HCT116 (cell line): ENCODE results near the gene MED31.

Experiments used
- POLR2A ChIP-seq: IDR thresholded peaks from 2 replicates; pipeline ENCODE4 v1.7.0; 2011; ENCODE audit warnings: borderline replicate concordance; ENCODE audit not compliant: insufficient read depth, insufficient read length; ENCODE audit errors: extremely low read depth
- YY1 ChIP-seq: IDR thresholded peaks from 2 replicates; pipeline ENCODE4 v1.6.1; 2011; ENCODE audit warnings: low read length, low read depth, moderate library complexity, mild to moderate bottlenecking; ENCODE audit not compliant: insufficient replicate concordance; ENCODE audit errors: extremely low read depth
- TF ChIP-seq, protein P1 (sequence below), 3 experiments: fragments of 200-600 bp in 1 of 3; sonication (generic) in 1 of 3; IDR thresholded peaks in 2 of 3; conservative IDR thresholded peaks in 1 of 3; 2 replicates each; pipeline ENCODE4 v1.5.1; 2012 to 2017; ENCODE audit warnings: low read depth in 2 of 3, low read length in 2 of 3, antibody characterized with exemption in 1 of 3, borderline replicate concordance in 1 of 3, control low read depth in 1 of 3, mild to moderate bottlenecking in 1 of 3, mixed read lengths in 1 of 3, mixed run types in 1 of 3, moderate library complexity in 1 of 3; ENCODE audit not compliant: insufficient read depth in 1 of 3

DNA sequence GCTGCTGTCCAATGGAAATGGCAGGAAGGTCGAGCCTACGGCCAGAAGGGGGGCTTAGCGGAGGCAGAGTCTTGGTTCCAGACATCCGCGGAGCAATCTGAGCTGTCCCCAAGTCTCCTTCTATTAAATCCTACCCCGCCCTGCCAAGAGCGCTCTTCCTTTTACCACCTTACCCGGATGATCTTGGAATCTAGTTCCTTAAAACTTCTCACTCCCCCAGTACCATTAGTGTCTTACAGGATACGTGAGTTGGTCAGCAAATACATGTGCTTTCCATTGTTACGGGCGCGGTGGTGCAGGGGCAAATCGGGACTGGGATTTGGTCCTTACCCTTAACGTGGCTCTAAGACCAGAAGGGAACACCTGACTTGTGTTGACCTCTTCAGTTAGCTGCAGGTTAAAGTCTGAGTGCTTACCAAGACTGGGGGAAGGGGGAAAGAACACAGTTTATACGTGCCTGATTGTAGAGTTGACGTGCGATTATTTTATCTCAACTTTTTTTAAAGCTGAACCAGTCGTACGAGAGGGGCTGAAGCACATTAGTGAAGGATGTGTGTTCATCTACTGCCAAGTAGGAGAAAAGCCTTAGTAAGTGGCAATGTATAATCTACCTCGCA is 10.1 kb downstream of the MED31 start:
- TF ChIP-seq, protein P1, sequence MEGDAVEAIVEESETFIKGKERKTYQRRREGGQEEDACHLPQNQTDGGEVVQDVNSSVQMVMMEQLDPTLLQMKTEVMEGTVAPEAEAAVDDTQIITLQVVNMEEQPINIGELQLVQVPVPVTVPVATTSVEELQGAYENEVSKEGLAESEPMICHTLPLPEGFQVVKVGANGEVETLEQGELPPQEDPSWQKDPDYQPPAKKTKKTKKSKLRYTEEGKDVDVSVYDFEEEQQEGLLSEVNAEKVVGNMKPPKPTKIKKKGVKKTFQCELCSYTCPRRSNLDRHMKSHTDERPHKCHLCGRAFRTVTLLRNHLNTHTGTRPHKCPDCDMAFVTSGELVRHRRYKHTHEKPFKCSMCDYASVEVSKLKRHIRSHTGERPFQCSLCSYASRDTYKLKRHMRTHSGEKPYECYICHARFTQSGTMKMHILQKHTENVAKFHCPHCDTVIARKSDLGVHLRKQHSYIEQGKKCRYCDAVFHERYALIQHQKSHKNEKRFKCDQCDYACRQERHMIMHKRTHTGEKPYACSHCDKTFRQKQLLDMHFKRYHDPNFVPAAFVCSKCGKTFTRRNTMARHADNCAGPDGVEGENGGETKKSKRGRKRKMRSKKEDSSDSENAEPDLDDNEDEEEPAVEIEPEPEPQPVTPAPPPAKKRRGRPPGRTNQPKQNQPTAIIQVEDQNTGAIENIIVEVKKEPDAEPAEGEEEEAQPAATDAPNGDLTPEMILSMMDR (IDR thresholded peaks at IDR 0.05 in 2 of 3, conservative IDR thresholded peaks at IDR 0.05 in 1 of 3; ENCODE audit: borderline replicate concordance in 1 of 3, insufficient read depth in 1 of 3, low read depth in 2 of 3, low read length in 2 of 3), result no peak
- TF ChIP-seq POLR2A (no peak), YY1 (no peak)
